Measurements from ENCODE around the gene UBXN10.

DNA sequence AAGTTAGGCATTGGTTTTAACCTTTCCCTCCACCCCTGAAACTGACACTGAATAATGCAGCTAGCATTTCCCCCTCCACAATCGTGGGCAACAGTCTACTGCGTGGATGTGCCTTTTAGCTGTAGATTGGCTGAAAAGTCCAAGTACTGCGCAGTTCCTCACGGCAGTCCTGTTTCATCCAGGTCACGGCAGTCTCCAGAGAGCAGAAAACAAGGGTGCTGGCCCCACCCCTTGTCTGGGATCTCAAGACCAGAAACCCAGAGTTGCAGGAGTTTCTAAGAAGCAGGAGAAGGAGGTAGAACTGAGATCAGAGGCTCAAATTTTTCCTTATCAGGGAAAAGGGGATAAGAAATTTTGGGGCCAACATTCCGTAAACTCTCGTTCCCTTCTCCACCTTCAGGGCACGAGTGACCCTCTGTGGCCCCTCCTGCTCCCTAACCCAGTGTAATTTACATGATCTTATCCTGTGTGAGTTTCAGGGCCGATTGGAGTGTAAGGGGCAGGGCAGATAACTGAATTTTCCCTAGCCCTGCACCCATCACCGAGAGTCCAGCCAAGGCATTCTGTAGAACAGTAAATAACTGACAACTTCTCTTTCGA, 26.3 kb downstream of the UBXN10 start:
- TF ChIP-seq CTCF (conservative IDR thresholded peaks at IDR 0.05), result no peak
- TF ChIP-seq ZFX (IDR thresholded peaks at IDR 0.05), result no peak
